Activated naive CD8-positive, alpha-beta T cell treated with anti-CD3 and anti-CD28 coated beads, Interleukin-2, amount 50 U/mL, for 16 hours (primary cell): ENCODE results near the gene RC3H2.

Experiments used
- DNase-seq: peaks from one replicate; pipeline ENCODE4 v3.0.0-alpha.2; 2020; ENCODE audit warnings: low read depth, low spot score

Gene RC3H2

GRCh38 chr9:122808141-122808540, 97.0 kb downstream of the RC3H2 start:
- no peak for DNase-seq

- no peak for DNase-seq
Measured at GRCh38 chr9:122807271-122807900, 97.8 kb downstream of the RC3H2 start.

GRCh38 chr9:122806661-122807060, 98.5 kb downstream of the RC3H2 start:
- DNase-seq, result no peak

DNA sequence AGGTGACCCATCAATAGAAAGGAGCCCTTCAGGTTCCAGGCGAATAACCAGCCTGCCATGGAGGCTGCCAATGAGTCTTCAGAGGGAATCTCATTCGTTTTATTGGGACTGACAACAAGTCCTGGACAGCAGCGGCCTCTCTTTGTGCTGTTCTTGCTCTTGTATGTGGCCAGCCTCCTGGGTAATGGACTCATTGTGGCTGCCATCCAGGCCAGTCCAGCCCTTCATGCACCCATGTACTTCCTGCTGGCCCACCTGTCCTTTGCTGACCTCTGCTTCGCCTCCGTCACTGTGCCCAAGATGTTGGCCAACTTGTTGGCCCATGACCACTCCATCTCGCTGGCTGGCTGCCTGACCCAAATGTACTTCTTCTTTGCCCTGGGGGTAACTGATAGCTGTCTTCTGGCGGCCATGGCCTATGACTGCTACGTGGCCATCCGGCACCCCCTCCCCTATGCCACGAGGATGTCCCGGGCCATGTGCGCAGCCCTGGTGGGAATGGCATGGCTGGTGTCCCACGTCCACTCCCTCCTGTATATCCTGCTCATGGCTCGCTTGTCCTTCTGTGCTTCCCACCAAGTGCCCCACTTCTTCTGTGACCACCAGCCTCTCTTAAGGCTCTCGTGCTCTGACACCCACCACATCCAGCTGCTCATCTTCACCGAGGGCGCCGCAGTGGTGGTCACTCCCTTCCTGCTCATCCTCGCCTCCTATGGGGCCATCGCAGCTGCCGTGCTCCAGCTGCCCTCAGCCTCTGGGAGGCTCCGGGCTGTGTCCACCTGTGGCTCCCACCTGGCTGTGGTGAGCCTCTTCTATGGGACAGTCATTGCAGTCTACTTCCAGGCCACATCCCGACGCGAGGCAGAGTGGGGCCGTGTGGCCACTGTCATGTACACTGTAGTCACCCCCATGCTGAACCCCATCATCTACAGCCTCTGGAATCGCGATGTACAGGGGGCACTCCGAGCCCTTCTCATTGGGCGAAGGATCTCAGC, 104.8 kb downstream of the RC3H2 start, which contains the start of gene OR1K1:
Gene OR1K1 (plus strand): TSS at position 58 of the 995 bp plus-strand sequence. CDS start 0 bp downstream, at position 58.
- DNase-seq, result no peak

DNA sequence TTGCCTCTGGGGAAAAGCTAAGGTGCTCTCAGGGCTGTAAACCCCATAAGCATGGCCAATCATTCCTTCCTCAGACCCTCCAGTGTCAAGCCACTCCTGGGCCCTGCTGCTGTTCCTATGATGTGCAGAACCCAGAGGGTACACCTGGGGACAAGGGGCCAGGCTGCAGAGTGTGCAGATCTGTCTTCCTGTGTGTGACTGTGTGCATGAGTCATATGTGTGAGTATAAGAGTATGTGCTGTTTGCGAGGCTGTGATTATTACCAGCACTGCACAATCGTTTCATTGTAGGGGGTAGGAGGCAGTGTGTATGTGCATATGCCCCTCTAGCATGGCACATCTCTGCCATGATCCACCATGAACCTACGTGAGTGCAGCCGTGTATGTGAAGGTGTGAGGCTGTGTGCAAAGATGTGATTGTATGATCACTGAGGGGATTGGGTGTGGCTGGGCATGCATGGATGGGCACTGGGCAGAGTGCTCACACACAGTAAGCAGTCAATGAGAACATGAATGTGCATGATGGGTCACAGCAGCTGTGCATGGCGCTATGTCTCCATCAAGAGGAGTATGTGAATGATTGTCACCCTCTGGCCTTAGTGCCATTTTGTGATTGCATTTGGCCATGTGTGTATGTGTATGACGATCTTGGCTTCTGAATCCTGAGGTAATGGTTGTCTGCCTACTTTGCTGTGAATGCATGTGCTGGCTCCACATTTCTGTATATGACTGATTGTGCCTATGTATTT, 107.7 kb downstream of the RC3H2 start:
- DNase-seq, result no peak
